GM23338 (cell line): Measurements from ENCODE around the gene NEURL1.

Experiments used
- CREB1 ChIP-seq: fragments of 250-450 bp; sonication (Bioruptor Pico); IDR thresholded peaks from 2 replicates; pipeline ENCODE4 v1.5.0; 2020; ENCODE audit warnings: low read depth, mild to moderate bottlenecking, moderate library complexity
- CTCF ChIP-seq, 2 experiments: fragments of 200-600 bp in 1 of 2; sonication (generic) in 1 of 2; conservative IDR thresholded peaks; 2 replicates each; pipeline versions ENCODE4 v1.5.1 to v1.6.1; 2016 to 2017; ENCODE audit warnings: antibody characterized with exemption in 2 of 2, low read depth in 2 of 2, mild to moderate bottlenecking in 2 of 2, moderate library complexity in 1 of 2
- ETS1 ChIP-seq: IDR thresholded peaks from 2 replicates; pipeline ENCODE4 v1.6.1; 2016; ENCODE audit warnings: antibody characterized with exemption
- EZH2 ChIP-seq: fragments of 200-600 bp; sonication (generic); IDR thresholded peaks from one replicate; pipeline ENCODE4 v1.8.0; 2017; ENCODE audit warnings: antibody characterized with exemption, mild to moderate bottlenecking, low read depth; ENCODE audit not compliant: unreplicated experiment
- EZH2phosphoT487 ChIP-seq: fragments of 200-600 bp; sonication (generic); IDR thresholded peaks from one replicate; pipeline ENCODE4 v1.8.1; 2018; ENCODE audit warnings: antibody characterized with exemption; ENCODE audit not compliant: unreplicated experiment
- POLR2AphosphoS5 ChIP-seq: IDR thresholded peaks from 2 replicates; pipeline ENCODE4 v1.6.1; 2016; ENCODE audit warnings: antibody characterized with exemption, low read depth
- REST ChIP-seq: IDR thresholded peaks from one replicate; pipeline ENCODE4 v1.6.1; 2018; ENCODE audit warnings: antibody characterized with exemption; ENCODE audit not compliant: unreplicated experiment
- ZNF331 ChIP-seq: fragments of 250-450 bp; sonication (Bioruptor Pico); IDR thresholded peaks from 2 replicates; pipeline ENCODE4 v1.5.0; 2020; ENCODE audit warnings: low read depth, mild to moderate bottlenecking, moderate library complexity

- TF ChIP-seq CTCF (conservative IDR thresholded peaks at IDR 0.05; ENCODE audit: low read depth in 2 of 2): no peak
- TF ChIP-seq POLR2AphosphoS5: no peak
- TF ChIP-seq REST: no peak
- no peak for TF ChIP-seq ZNF331 (CRISPR knock-in tag)
- TF ChIP-seq ETS1: no peak
- TF ChIP-seq EZH2: no peak
- TF ChIP-seq CREB1 (CRISPR knock-in tag): no peak
- no peak for TF ChIP-seq EZH2phosphoT487
Measured at GRCh38 chr10:103455235-103455634, 38.3 kb upstream of the NEURL1 start.
